Calu3 (cell line): Measurements from ENCODE around the gene PTPN14. TPM values are rescaled to one million over a fixed set of nuclear protein-coding genes. Genes with fewer than 3 reads are reported as not detected.

Experiments used
- BruUV-seq: library from RNA; stranded (reverse); fragments of 400-500 nt; replicated peaks from 2 replicates; lab custom pipeline; 2021; lab: Mats Ljungman, UMichigan
- CTCF ChIA-PET: fragments of 300-600 bp; sonication (Branson Sonifier 250); formaldehyde crosslinking; loops from one replicate; lab custom pipeline; 2022; ENCODE audit warnings: antibody characterized with exemption; lab: Charles Lee
- DNase-seq: peaks from one replicate; pipeline ENCODE4 v3.0.0; 2022
- H3K27ac Mint-ChIP-seq: one replicate; pipeline ENCODE4 v1.8.0; 2022; ENCODE audit warnings: mixed read lengths; ENCODE audit not compliant: unreplicated experiment
- H3K27me3 Mint-ChIP-seq: one replicate; pipeline ENCODE4 v1.8.0; 2022; ENCODE audit warnings: mixed read lengths; ENCODE audit not compliant: unreplicated experiment
- H3K36me3 Mint-ChIP-seq: one replicate; pipeline ENCODE4 v1.8.0; 2022; ENCODE audit warnings: mild to moderate bottlenecking, moderate library complexity, mixed read lengths; ENCODE audit not compliant: insufficient read depth, unreplicated experiment
- H3K4me1 Mint-ChIP-seq: one replicate; pipeline ENCODE4 v1.8.0; 2022; ENCODE audit warnings: mild to moderate bottlenecking, low read depth, mixed read lengths; ENCODE audit not compliant: unreplicated experiment
- H3K4me3 Mint-ChIP-seq: one replicate; pipeline ENCODE4 v1.8.0; 2022; ENCODE audit warnings: mild to moderate bottlenecking, low read depth, moderate library complexity, mixed read lengths; ENCODE audit not compliant: unreplicated experiment
- H3K9me3 Mint-ChIP-seq: one replicate; pipeline ENCODE4 v1.8.0; 2022; ENCODE audit warnings: low read depth, mixed read lengths; ENCODE audit not compliant: unreplicated experiment
- intact Hi-C: fragments of 100-400 bp; cut with micrococcal nuclease; formaldehyde crosslinking; loops from one replicate; pipeline ENCODE4 v1.10.0; 2022; ENCODE audit not compliant: unreplicated experiment
- total RNA-seq: library from RNA; stranded (reverse); gene quantifications from 2 replicates; pipeline ENCODE4 v1.2.3, GENCODE V29; 2022
- TF ChIP-seq, protein P1 (sequence below): fragments of 200-600 bp; IDR thresholded peaks from one replicate; pipeline ENCODE4 v1.8.0; 2022; ENCODE audit warnings: antibody characterized with exemption; ENCODE audit not compliant: unreplicated experiment

The PTPN14 gene
- total RNA-seq, 1 experiment from 2014 or later: 77.4 TPM

DNA sequence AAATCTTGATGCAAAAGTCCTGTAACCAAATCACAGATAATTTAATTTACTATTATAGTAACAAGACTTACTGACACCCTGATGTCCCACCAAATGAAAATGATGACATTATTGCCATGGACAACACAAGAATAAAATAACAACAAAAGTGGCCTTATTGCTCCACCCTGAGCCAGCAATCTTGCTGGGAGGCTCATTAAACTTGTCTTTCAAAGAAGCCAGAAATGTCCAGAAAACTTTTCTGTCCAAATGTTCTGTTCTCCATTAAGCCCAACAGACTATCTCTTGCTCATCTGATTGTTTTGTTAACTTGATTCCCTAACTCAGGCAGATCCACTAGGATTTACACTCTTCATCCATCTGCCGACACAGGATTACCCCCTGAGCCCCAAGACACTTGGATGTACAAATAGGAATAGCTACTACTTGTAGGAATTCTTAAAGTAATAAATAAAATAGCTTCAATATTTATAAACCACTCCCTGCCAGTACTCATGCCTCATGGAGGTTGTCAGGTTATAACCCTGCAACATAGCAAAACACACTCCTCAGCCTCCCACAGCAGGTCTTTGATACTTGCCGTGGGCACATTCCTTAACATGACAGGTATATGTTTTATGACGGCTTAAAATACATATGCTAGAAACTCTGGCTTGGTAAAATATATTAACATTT, 84.9 kb downstream of the PTPN14 start:
- Mint-ChIP-seq H3K27me3 (no peaks in the 10 kb centered on the region), H3K4me1 (peaks cover 61% of the 10 kb centered on the region), H3K27ac (peak overlapping the region; percentile 82), H3K4me3 (peak overlapping the region; percentile 47), H3K9me3 (no peaks in the 10 kb centered on the region), H3K36me3 (peaks cover 12% of the 10 kb centered on the region)
- TF ChIP-seq, protein P1, sequence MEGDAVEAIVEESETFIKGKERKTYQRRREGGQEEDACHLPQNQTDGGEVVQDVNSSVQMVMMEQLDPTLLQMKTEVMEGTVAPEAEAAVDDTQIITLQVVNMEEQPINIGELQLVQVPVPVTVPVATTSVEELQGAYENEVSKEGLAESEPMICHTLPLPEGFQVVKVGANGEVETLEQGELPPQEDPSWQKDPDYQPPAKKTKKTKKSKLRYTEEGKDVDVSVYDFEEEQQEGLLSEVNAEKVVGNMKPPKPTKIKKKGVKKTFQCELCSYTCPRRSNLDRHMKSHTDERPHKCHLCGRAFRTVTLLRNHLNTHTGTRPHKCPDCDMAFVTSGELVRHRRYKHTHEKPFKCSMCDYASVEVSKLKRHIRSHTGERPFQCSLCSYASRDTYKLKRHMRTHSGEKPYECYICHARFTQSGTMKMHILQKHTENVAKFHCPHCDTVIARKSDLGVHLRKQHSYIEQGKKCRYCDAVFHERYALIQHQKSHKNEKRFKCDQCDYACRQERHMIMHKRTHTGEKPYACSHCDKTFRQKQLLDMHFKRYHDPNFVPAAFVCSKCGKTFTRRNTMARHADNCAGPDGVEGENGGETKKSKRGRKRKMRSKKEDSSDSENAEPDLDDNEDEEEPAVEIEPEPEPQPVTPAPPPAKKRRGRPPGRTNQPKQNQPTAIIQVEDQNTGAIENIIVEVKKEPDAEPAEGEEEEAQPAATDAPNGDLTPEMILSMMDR: no peak
- BruUV-seq: no TSS peak
- intact Hi-C loops: no loop called here
- CTCF ChIA-PET: no interaction called here
- DNase-seq: no peak

- Mint-ChIP-seq H3K9me3 (no peaks in the 10 kb centered on the region), H3K27me3 (no peaks in the 10 kb centered on the region), H3K27ac (peak overlapping the region; percentile 32), H3K36me3 (peaks cover 12% of the 10 kb centered on the region), H3K4me1 (peaks cover 66% of the 10 kb centered on the region), H3K4me3 (no peak overlapping the region)
- intact Hi-C loops: no loop called here
- TF ChIP-seq, protein P1: no peak
- no TSS peak for BruUV-seq
- CTCF ChIA-PET: no interaction called here
- DNase-seq: no peak
Measured at GRCh38 chr1:214464445-214465287, 86.7 kb downstream of the PTPN14 start.

DNA sequence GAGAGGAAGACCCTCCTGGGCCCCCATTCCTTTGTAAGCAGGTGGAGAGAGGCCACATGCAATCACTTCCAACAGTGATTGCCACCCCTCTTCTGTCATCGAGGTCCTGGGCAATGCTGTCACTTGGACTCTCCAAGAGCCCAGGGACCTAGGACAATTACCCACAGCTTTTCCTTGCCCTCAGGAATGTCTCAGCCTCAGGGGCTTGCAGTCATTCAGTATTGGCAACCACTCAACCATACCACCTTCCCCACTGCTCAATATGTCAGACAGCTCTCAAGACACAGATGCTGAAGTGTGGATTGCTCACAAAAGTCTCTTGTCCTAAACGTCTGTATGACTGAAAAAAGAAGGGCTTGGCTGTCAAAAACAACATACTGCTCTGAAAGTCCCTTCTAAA, 87.8 kb downstream of the PTPN14 start:
- Mint-ChIP-seq H3K9me3 (no peaks in the 10 kb centered on the region), H3K36me3 (peaks cover 12% of the 10 kb centered on the region), H3K4me3 (no peak overlapping the region), H3K4me1 (peaks cover 62% of the 10 kb centered on the region), H3K27ac (no peak overlapping the region), H3K27me3 (no peaks in the 10 kb centered on the region)
- BruUV-seq: no TSS peak
- DNase-seq: no peak
- TF ChIP-seq, protein P1: no peak
- intact Hi-C loops: no loop called here
- CTCF ChIA-PET: no interaction called here

DNA sequence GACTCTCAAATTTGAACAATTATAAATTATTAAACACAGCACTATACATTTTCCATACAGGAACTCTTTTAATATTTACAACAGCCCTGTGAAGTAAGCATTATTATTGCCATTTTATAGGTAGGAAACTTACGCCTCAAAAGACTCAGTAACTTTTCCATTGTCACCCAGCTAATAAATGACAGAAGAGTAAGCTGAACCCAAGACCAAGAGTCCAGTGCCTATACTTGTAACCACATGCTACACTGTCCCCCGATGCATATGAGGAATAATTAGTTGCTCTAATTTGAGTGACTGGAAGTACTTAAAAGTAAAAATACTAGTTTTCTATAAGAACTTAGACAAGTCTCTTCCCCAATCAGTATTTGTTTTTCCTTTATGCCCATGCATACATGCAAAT, 88.5 kb downstream of the PTPN14 start:
- no peak for DNase-seq
- Mint-ChIP-seq H3K27ac (no peak overlapping the region), H3K27me3 (no peaks in the 10 kb centered on the region), H3K4me1 (peaks cover 57% of the 10 kb centered on the region), H3K9me3 (no peaks in the 10 kb centered on the region), H3K36me3 (peaks cover 12% of the 10 kb centered on the region), H3K4me3 (no peak overlapping the region)
- CTCF ChIA-PET: no interaction called here
- TF ChIP-seq, protein P1: no peak
- intact Hi-C loops: no loop called here
- TSS peak; percentile 9 for BruUV-seq
